ENCODE measurements around the gene CBFA2T2. TPM values are rescaled to one million over a fixed set of nuclear protein-coding genes. Genes with fewer than 3 reads are reported as not detected.

Gene CBFA2T2
- total RNA-seq, 1 donor from 2014 or later, result 10.7 TPM

DNA sequence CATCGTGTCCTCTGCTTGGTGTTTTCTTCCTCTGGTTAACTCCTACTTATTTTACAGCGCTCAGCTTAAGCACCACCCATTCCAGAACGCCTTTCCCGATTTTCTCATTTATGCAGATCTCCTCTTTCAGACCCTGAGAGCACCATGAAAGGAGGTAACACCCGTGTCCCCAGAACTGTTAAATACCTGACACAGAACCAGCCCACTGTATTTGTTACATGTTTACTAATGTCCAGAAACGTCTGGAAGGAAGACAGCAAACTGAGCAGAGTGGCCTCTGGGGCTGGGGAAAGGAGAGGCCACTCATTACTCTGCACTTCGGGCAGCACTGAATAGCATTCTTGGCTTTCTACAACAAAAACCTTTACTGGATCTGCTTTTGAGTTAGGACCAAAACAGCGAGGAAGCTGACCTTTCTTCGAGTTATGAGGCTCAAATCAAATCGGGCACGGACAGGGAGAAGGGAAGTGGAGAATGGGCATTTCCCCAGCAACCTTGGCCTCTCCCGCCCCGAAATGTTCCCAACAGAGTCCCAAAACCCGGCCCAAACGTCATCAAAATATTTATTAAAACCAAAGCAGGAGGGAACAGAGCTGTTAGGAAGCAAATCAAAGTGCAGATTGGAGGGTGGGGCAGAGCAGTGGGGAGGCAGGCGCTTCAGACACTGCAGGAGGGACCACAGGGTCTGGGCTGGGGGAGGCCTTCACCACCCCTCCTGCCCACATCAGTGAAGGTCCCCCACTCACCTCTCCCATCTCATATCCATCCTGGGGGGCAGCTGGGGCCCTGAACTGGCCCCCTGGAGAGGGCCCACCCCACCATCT is 185.5 kb downstream of the CBFA2T2 start:
- Histone ChIP-seq H3K4me1 (peaks cover 53% of the 10 kb centered on the region), H3K4me3 (peak overlapping the region; percentile 78), H3K9me3 (replicated peaks) (no peaks in the 10 kb centered on the region), H3K36me3 (peaks cover 14% of the 10 kb centered on the region), H3K27ac (replicated peaks) (peak overlapping the region; percentile 93), H3K27me3 (ENCODE audit: low read depth) (no peaks in the 10 kb centered on the region)
- no peak for TF ChIP-seq CTCF (IDR thresholded peaks at IDR 0.05; ENCODE audit: borderline replicate concordance)
- intact Hi-C loops (cut with micrococcal nuclease), result no loop called here
- no peak for DNase-seq

GRCh38 chr20:33676121-33676520 is 186.2 kb downstream of the CBFA2T2 start:
- no peak for TF ChIP-seq CTCF (IDR thresholded peaks at IDR 0.05; ENCODE audit: borderline replicate concordance)
- Histone ChIP-seq H3K9me3 (replicated peaks) (no peaks in the 10 kb centered on the region), H3K27ac (replicated peaks) (peak overlapping the region; percentile 93), H3K27me3 (ENCODE audit: low read depth) (no peaks in the 10 kb centered on the region), H3K4me3 (no peak overlapping the region), H3K36me3 (peaks cover 6% of the 10 kb centered on the region), H3K4me1 (peaks cover 45% of the 10 kb centered on the region)
- no peak for DNase-seq
- intact Hi-C loops (cut with micrococcal nuclease), result no loop called here

DNA sequence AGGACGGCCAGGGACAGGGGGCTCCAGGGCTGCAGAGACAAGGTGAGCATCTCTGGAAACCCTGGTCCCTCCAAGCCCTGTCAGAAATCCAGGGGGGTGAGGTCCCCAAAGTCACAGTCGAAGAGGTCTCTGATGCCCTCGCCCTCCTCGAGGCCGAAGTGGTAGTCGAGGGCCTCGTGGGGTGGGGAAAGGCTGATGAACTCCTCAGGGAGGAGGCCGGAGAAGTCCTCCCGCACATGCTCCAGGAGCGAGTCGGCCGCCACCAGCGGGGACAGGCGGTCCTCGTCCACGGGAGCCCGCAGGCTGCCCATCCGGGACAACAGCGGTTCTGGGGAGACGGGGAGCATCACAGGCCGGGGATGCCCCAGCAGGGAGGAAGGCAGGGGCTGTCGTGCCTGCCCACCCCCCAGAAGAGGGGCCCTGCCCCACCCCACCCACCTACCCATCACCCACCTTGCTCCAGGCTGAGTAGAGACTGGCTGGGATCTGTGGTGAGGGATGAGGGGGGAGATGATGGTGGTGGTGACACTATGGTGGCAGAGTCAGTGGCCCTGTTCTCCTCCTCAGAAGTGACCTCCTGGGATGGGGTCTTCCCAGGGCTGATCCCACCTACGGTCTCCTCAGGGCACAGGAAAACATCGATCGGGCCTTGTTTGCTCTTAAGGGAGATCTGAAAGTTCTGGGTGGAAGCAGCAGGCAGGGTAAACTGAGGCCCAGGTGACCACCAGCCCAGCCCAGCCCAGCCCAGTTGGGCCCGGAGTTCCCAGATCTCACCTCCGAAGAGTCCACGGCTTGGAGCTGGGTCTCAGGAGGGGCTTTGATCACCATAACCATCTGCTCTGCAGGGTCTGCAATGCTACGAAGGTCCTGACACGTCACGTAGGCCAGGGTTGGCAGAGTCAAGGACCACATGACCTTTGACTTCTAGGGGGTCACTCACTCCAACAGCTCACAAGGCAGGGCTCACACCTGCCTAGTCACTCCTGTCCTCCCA is 187.1 kb downstream of the CBFA2T2 start:
- no peaks in the 10 kb centered on the region for H3K9me3 ChIP-seq (replicated peaks)
- H3K4me1 ChIP-seq, result peaks cover 38% of the 10 kb centered on the region
- peak overlapping the region; percentile 93 for H3K27ac ChIP-seq (replicated peaks)
- no peak for DNase-seq
- no peaks in the 10 kb centered on the region for H3K36me3 ChIP-seq
- TF ChIP-seq CTCF (IDR thresholded peaks at IDR 0.05; ENCODE audit: borderline replicate concordance), result no peak
- H3K27me3 ChIP-seq (ENCODE audit: low read depth), result no peaks in the 10 kb centered on the region
- intact Hi-C loops (cut with micrococcal nuclease), result no loop called here
- H3K4me3 ChIP-seq, result no peak overlapping the region

DNA sequence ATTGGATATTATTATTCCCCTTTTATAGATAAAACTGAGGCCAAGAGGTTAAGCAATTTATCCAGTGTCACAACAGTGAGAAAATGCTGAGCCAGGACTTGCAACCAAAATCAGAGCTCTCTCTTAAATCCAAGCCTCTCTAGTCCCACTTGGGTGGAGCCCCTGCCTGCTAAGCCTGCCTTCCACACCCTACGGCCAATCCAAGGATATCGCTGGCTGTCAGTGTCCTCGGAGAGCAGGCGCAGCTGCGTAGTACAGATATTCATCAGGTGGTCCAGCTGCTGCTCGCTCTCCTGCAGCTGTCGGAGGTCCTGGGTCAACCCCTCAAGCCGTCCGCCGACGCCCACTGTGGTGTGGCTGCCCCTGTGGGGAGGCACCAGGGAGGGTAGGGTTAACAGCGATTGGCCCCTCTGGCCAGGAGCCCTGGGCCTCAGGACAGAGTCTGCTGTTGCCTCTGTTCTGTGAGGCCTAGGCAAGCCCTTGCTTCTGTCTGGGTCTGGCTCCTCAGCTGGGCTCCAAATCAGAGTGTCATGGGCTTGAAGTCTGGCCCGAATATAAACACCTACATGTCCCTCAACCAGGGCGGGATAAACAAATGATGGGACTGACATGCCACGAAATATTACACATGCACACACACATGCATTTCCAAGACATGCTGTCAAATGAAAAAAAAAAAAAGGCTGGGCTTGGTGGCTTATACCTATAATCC is 188.3 kb downstream of the CBFA2T2 start:
- no peaks in the 10 kb centered on the region for H3K27me3 ChIP-seq (ENCODE audit: low read depth)
- peak; percentile 74 for DNase-seq
- no peaks in the 10 kb centered on the region for H3K36me3 ChIP-seq
- peaks cover 26% of the 10 kb centered on the region for H3K4me1 ChIP-seq
- H3K27ac ChIP-seq (replicated peaks), result peak overlapping the region; percentile 93
- intact Hi-C loops (cut with micrococcal nuclease), result no loop called here
- TF ChIP-seq CTCF (IDR thresholded peaks at IDR 0.05; ENCODE audit: borderline replicate concordance), result no peak
- no peaks in the 10 kb centered on the region for H3K9me3 ChIP-seq (replicated peaks)
- H3K4me3 ChIP-seq, result no peak overlapping the region
